ENCODE results near the gene ALKBH5.

GRCh38 chr17:18254888-18255649 is 71.4 kb downstream of the ALKBH5 start:
- TF ChIP-seq MAX (CRISPR knock-in tag; IDR thresholded peaks at IDR 0.05) = no peak
- TF ChIP-seq, protein P1, sequence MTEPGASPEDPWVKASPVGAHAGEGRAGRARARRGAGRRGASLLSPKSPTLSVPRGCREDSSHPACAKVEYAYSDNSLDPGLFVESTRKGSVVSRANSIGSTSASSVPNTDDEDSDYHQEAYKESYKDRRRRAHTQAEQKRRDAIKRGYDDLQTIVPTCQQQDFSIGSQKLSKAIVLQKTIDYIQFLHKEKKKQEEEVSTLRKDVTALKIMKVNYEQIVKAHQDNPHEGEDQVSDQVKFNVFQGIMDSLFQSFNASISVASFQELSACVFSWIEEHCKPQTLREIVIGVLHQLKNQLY (CRISPR knock-in tag; IDR thresholded peaks at IDR 0.05) = no peak
- TF ChIP-seq, protein P2, sequence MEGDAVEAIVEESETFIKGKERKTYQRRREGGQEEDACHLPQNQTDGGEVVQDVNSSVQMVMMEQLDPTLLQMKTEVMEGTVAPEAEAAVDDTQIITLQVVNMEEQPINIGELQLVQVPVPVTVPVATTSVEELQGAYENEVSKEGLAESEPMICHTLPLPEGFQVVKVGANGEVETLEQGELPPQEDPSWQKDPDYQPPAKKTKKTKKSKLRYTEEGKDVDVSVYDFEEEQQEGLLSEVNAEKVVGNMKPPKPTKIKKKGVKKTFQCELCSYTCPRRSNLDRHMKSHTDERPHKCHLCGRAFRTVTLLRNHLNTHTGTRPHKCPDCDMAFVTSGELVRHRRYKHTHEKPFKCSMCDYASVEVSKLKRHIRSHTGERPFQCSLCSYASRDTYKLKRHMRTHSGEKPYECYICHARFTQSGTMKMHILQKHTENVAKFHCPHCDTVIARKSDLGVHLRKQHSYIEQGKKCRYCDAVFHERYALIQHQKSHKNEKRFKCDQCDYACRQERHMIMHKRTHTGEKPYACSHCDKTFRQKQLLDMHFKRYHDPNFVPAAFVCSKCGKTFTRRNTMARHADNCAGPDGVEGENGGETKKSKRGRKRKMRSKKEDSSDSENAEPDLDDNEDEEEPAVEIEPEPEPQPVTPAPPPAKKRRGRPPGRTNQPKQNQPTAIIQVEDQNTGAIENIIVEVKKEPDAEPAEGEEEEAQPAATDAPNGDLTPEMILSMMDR (IDR thresholded peaks at IDR 0.05) = no peak

Data from WTC11 (cell line).